Activated B cell treated with CpG ODN at 0.5 μM for 24 hours (primary cell): ENCODE measurements around the gene DRC3. TPM values are rescaled to one million over a fixed set of nuclear protein-coding genes. Genes with fewer than 3 reads are reported as not detected.

ENCODE experiments used
- ATAC-seq: fragments of 200-7000 bp; cut with Tn5 transposase; one replicate; pipeline ENCODE4 v1.10.0; 2021; ENCODE audit warnings: low read depth, mild to moderate bottlenecking, moderate library complexity
- CTCF ChIA-PET: fragments of 350-600 bp; sonication (Branson Sonifier 250); formaldehyde crosslinking; loops from one replicate; lab custom pipeline; 2021; ENCODE audit warnings: antibody characterized with exemption; lab: Charles Lee
- POLR2A ChIA-PET: fragments of 350-600 bp; sonication (Branson Sonifier 250); formaldehyde crosslinking; loops from one replicate; lab custom pipeline; 2021; ENCODE audit warnings: antibody characterized with exemption; lab: Charles Lee
- DNase-seq: peaks from one replicate; pipeline ENCODE4 v3.0.0; 2022
- H3K27ac Mint-ChIP-seq: one replicate; pipeline ENCODE4 v1.8.0; 2020; ENCODE audit warnings: mixed read lengths
- H3K27me3 Mint-ChIP-seq: one replicate; pipeline ENCODE4 v1.8.0; 2021; ENCODE audit warnings: mixed read lengths
- H3K36me3 Mint-ChIP-seq: one replicate; pipeline ENCODE4 v1.8.0; 2021; ENCODE audit warnings: low read depth, mixed read lengths
- H3K4me1 Mint-ChIP-seq: one replicate; pipeline ENCODE4 v1.8.0; 2021; ENCODE audit warnings: mixed read lengths
- H3K4me3 Mint-ChIP-seq: one replicate; pipeline ENCODE4 v1.8.0; 2020; ENCODE audit warnings: mild to moderate bottlenecking, mixed read lengths
- H3K9me3 Mint-ChIP-seq: one replicate; pipeline ENCODE4 v1.8.0; 2020; ENCODE audit warnings: mixed read lengths
- CTCF ChIP-seq: fragments of 200-600 bp; IDR thresholded peaks from one replicate; pipeline ENCODE4 v1.8.0; 2022; ENCODE audit warnings: antibody characterized with exemption, mild to moderate bottlenecking
- intact Hi-C: fragments of 100-400 bp; cut with micrococcal nuclease; formaldehyde crosslinking; loops from one replicate; pipeline ENCODE4 v1.15.1; 2024
- total RNA-seq: library from RNA; stranded (reverse); gene quantifications from 2 replicates; pipeline ENCODE4 v1.2.3, GENCODE V29; 2022

DRC3 gene
- total RNA-seq, 1 donor from 2014 or later: not detected

DNA sequence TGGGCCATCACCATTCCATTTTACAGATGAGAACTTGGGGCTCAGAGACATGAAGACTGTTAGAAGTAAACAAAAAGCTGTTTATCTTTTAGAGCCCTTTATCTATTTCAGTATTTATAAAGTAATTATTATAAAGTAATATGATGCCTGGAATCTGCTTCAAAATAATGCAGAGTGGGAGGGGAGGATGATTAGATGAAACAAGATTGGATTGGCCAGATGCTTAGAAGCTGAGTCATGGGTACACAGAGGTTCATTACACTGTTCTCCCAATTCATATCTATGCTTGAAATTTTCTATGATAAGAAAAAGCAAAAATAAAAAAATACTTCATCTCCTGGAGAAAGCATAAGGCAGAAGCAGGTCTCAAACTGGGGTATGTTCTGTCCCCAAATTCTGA lies 29.8 kb upstream of the DRC3 start:
- DNase-seq (no peak), ATAC-seq (no peak)
- H3K9me3 Mint-ChIP-seq: no peaks in the 10 kb centered on the region
- no peak overlapping the region for H3K4me3 Mint-ChIP-seq
- H3K4me1 Mint-ChIP-seq: peaks cover 9% of the 10 kb centered on the region
- POLR2A ChIA-PET: no interaction called here
- CTCF ChIA-PET: no interaction called here
- no peaks in the 10 kb centered on the region for H3K36me3 Mint-ChIP-seq
- H3K27ac Mint-ChIP-seq: no peak overlapping the region
- intact Hi-C loops: no loop called here
- H3K27me3 Mint-ChIP-seq: no peaks in the 10 kb centered on the region
- no peak for TF ChIP-seq CTCF

GRCh38 chr17:17943281-17943984 lies 29.2 kb upstream of the DRC3 start:
- CTCF ChIA-PET: no interaction called here
- DNase-seq (no peak), ATAC-seq (no peak)
- no peaks in the 10 kb centered on the region for H3K27me3 Mint-ChIP-seq
- TF ChIP-seq CTCF: no peak
- intact Hi-C loops: no loop called here
- H3K36me3 Mint-ChIP-seq: no peaks in the 10 kb centered on the region
- POLR2A ChIA-PET: no interaction called here
- no peak overlapping the region for H3K27ac Mint-ChIP-seq
- H3K4me3 Mint-ChIP-seq: no peak overlapping the region
- H3K9me3 Mint-ChIP-seq: no peaks in the 10 kb centered on the region
- peaks cover 9% of the 10 kb centered on the region for H3K4me1 Mint-ChIP-seq

DNA sequence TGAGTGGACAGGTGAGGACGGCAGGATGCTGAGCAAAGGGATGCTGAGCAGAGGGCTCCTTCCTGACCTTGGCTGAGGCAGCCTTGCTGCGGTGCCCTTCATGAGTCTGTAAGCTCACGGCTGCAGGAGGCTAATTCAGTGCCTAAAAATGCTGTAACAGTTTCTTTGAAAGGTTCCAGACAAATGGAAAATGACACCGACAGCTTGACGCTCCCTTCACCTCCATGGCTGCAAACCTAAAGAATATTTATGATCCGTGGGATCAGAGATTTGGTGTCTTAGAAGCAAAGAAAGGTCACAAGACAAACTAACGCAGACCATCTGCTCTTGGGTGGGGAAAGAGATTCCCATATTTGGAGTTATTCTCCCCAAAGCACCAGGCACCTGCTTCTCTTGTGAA lies 28.4 kb upstream of the DRC3 start:
- ChIA-PET CTCF (interaction anchor here (0.9 kb wide), 1 partner anchor 8 kb away, joined by 3 read pairs; no protein-coding TSS in a partner anchor), POLR2A (interaction anchor here (1.1 kb wide), 1 partner anchor 8 kb away, joined by 3 read pairs; no protein-coding TSS in a partner anchor)
- no peak overlapping the region for H3K27ac Mint-ChIP-seq
- DNase-seq (no peak), ATAC-seq (no peak)
- peaks cover 9% of the 10 kb centered on the region for H3K4me1 Mint-ChIP-seq
- peaks cover 1% of the 10 kb centered on the region for H3K36me3 Mint-ChIP-seq
- no peak for TF ChIP-seq CTCF
- H3K9me3 Mint-ChIP-seq: no peaks in the 10 kb centered on the region
- intact Hi-C loops: no loop called here
- H3K4me3 Mint-ChIP-seq: no peak overlapping the region
- no peaks in the 10 kb centered on the region for H3K27me3 Mint-ChIP-seq

GRCh38 chr17:17944743-17945142 lies 27.9 kb upstream of the DRC3 start:
- POLR2A ChIA-PET: interaction anchor here (1.1 kb wide), 1 partner anchor 9 kb away, joined by 3 read pairs; no protein-coding TSS in a partner anchor
- TF ChIP-seq CTCF: no peak
- peaks cover 3% of the 10 kb centered on the region for H3K36me3 Mint-ChIP-seq
- CTCF ChIA-PET: interaction anchor here (0.9 kb wide), 1 partner anchor 9 kb away, joined by 3 read pairs; no protein-coding TSS in a partner anchor
- intact Hi-C loops: no loop called here
- no peak overlapping the region for H3K27ac Mint-ChIP-seq
- peaks cover 9% of the 10 kb centered on the region for H3K4me1 Mint-ChIP-seq
- no peak overlapping the region for H3K4me3 Mint-ChIP-seq
- H3K27me3 Mint-ChIP-seq: no peaks in the 10 kb centered on the region
- ATAC-seq (no peak), DNase-seq (no peak)
- no peaks in the 10 kb centered on the region for H3K9me3 Mint-ChIP-seq

GRCh38 chr17:17946093-17946492 lies 26.6 kb upstream of the DRC3 start:
- H3K36me3 Mint-ChIP-seq: peaks cover 3% of the 10 kb centered on the region
- H3K9me3 Mint-ChIP-seq: no peaks in the 10 kb centered on the region
- no peak for TF ChIP-seq CTCF
- no peak overlapping the region for H3K27ac Mint-ChIP-seq
- intact Hi-C loops: no loop called here
- DNase-seq: no peak
- no peaks in the 10 kb centered on the region for H3K27me3 Mint-ChIP-seq
- H3K4me3 Mint-ChIP-seq: no peak overlapping the region
- peaks cover 9% of the 10 kb centered on the region for H3K4me1 Mint-ChIP-seq
- CTCF ChIA-PET: interaction anchor here (1.5 kb wide), 1 partner anchor 27 kb away, joined by 5 read pairs; no protein-coding TSS in a partner anchor
- POLR2A ChIA-PET: no interaction called here
- no peak for ATAC-seq
